Measurements from ENCODE around the gene PTCSC3.

PTCSC3 gene

GRCh38 chr14:36176524-36176923 is at the start of gene PTCSC3:
PTCSC3 (minus strand) TSS chr14:36176722.
- Histone ChIP-seq H3K27me3 (ENCODE audit: insufficient read depth, poor library complexity, severe bottlenecking) (peaks cover 29% of the 10 kb centered on the region), H3K4me3 (ENCODE audit: severe bottlenecking) (no peak within 1 kb of the TSS), H3K36me3 (ENCODE audit: low read depth) (no peaks in the 10 kb centered on the region), H3K4me1 (ENCODE audit: insufficient read depth, poor library complexity, severe bottlenecking) (no peaks in the 10 kb centered on the region), H3K27ac (ENCODE audit: poor library complexity, severe bottlenecking) (no peak within 1 kb of the TSS), H3K9me3 (ENCODE audit: severe bottlenecking) (no peaks in the 10 kb centered on the region)
- no peak for TF ChIP-seq CTCF (IDR thresholded peaks at IDR 0.05; ENCODE audit: poor library complexity, severe bottlenecking)
- DNase-seq (ENCODE audit: low spot score) (no peak), ATAC-seq (ENCODE audit: low read depth) (no peak)

- no peaks in the 10 kb centered on the region for H3K4me1 ChIP-seq (ENCODE audit: insufficient read depth, poor library complexity, severe bottlenecking)
- no peak overlapping the region for H3K4me3 ChIP-seq (ENCODE audit: severe bottlenecking)
- no peaks in the 10 kb centered on the region for H3K9me3 ChIP-seq (ENCODE audit: severe bottlenecking)
- H3K27me3 ChIP-seq (ENCODE audit: insufficient read depth, poor library complexity, severe bottlenecking), result no peaks in the 10 kb centered on the region
- DNase-seq (ENCODE audit: low spot score) (no peak), ATAC-seq (ENCODE audit: low read depth) (no peak)
- no peak overlapping the region for H3K27ac ChIP-seq (ENCODE audit: poor library complexity, severe bottlenecking)
- no peaks in the 10 kb centered on the region for H3K36me3 ChIP-seq (ENCODE audit: low read depth)
- TF ChIP-seq CTCF (IDR thresholded peaks at IDR 0.05; ENCODE audit: poor library complexity, severe bottlenecking), result no peak
Observed at GRCh38 chr14:36226164-36226563, 49.6 kb upstream of the PTCSC3 start.

- no peak overlapping the region for H3K4me3 ChIP-seq (ENCODE audit: severe bottlenecking)
- no peaks in the 10 kb centered on the region for H3K9me3 ChIP-seq (ENCODE audit: severe bottlenecking)
- H3K4me1 ChIP-seq (ENCODE audit: insufficient read depth, poor library complexity, severe bottlenecking), result no peaks in the 10 kb centered on the region
- peaks cover 13% of the 10 kb centered on the region for H3K27me3 ChIP-seq (ENCODE audit: insufficient read depth, poor library complexity, severe bottlenecking)
- TF ChIP-seq CTCF (IDR thresholded peaks at IDR 0.05; ENCODE audit: poor library complexity, severe bottlenecking), result no peak
- no peak overlapping the region for H3K27ac ChIP-seq (ENCODE audit: poor library complexity, severe bottlenecking)
- no peaks in the 10 kb centered on the region for H3K36me3 ChIP-seq (ENCODE audit: low read depth)
- DNase-seq (ENCODE audit: low spot score), result no peak
- no peak for ATAC-seq (ENCODE audit: low read depth)
Observed at GRCh38 chr14:36224176-36224575, 47.7 kb upstream of the PTCSC3 start.

GRCh38 chr14:36223558-36223957 is 47.0 kb upstream of the PTCSC3 start:
- TF ChIP-seq CTCF (IDR thresholded peaks at IDR 0.05; ENCODE audit: poor library complexity, severe bottlenecking), result no peak
- DNase-seq (ENCODE audit: low spot score), result no peak
- no peaks in the 10 kb centered on the region for H3K36me3 ChIP-seq (ENCODE audit: low read depth)
- no peak for ATAC-seq (ENCODE audit: low read depth)
- no peak overlapping the region for H3K27ac ChIP-seq (ENCODE audit: poor library complexity, severe bottlenecking)
- H3K4me1 ChIP-seq (ENCODE audit: insufficient read depth, poor library complexity, severe bottlenecking), result no peaks in the 10 kb centered on the region
- peaks cover 17% of the 10 kb centered on the region for H3K27me3 ChIP-seq (ENCODE audit: insufficient read depth, poor library complexity, severe bottlenecking)
- H3K9me3 ChIP-seq (ENCODE audit: severe bottlenecking), result no peaks in the 10 kb centered on the region
- no peak overlapping the region for H3K4me3 ChIP-seq (ENCODE audit: severe bottlenecking)

GRCh38 chr14:36222952-36223468 is 46.5 kb upstream of the PTCSC3 start:
- ATAC-seq (ENCODE audit: low read depth) (no peak), DNase-seq (ENCODE audit: low spot score) (no peak)
- Histone ChIP-seq H3K4me3 (ENCODE audit: severe bottlenecking) (no peak overlapping the region), H3K9me3 (ENCODE audit: severe bottlenecking) (no peaks in the 10 kb centered on the region), H3K36me3 (ENCODE audit: low read depth) (no peaks in the 10 kb centered on the region), H3K27ac (ENCODE audit: poor library complexity, severe bottlenecking) (no peak overlapping the region), H3K27me3 (ENCODE audit: insufficient read depth, poor library complexity, severe bottlenecking) (peaks cover 20% of the 10 kb centered on the region), H3K4me1 (ENCODE audit: insufficient read depth, poor library complexity, severe bottlenecking) (no peaks in the 10 kb centered on the region)
- TF ChIP-seq CTCF (IDR thresholded peaks at IDR 0.05; ENCODE audit: poor library complexity, severe bottlenecking), result no peak

Measured in RWPE2 (cell line).